GM23248 (cell line): ENCODE measurements around the gene TMEM59L.

ENCODE experiments used
- EZH2 ChIP-seq: fragments of 200-600 bp; sonication (generic); IDR thresholded peaks from 2 replicates; pipeline ENCODE4 v1.6.1; 2018; ENCODE audit warnings: antibody characterized with exemption, mild to moderate bottlenecking; ENCODE audit not compliant: insufficient read depth, poor library complexity, severe bottlenecking
- EZH2phosphoT487 ChIP-seq: fragments of 200-600 bp; sonication (generic); IDR thresholded peaks from 2 replicates; pipeline ENCODE4 v1.6.1; 2018; ENCODE audit warnings: antibody characterized with exemption, moderate library complexity, mild to moderate bottlenecking, low read depth; ENCODE audit not compliant: insufficient read depth

DNA sequence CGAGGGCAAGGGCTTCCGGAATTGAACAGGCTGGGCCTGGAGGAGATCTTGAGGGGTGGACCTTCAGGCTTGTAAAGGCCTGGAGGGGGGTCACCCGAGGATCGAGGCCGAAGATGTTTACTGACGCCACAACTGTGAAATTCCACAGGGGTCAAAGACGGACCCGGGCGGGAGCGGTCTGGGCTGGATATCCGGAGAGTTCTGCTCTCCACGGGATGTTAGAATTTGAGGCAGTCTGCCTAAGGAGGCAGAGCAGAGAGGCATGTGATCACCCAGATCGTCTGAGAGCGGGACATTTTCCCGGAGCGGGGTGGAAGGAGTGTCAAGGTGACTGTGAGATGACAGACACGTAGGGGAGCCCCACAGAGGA is 37.3 kb downstream of the TMEM59L start:
- TF ChIP-seq EZH2 = no peak
- no peak for TF ChIP-seq EZH2phosphoT487
